Karpas-422 (cell line): ENCODE data around the gene TSPAN9. TPM values are rescaled to one million over a fixed set of nuclear protein-coding genes. Genes with fewer than 3 reads are reported as not detected.

Source experiments
- DNase-seq: peaks from one replicate; pipeline ENCODE4 v3.0.0-alpha.2; 2015
- H2AFZ ChIP-seq: fragments of 200-600 bp; sonication (generic); 2 replicates; pipeline ENCODE4 v1.6.1; 2014; ENCODE audit warnings: antibody characterized with exemption, low read length, mixed read lengths
- H3K27ac ChIP-seq: fragments of 200-600 bp; sonication (generic); 2 replicates; pipeline ENCODE4 v1.5.1; 2014; ENCODE audit warnings: mild to moderate bottlenecking, low read length, moderate library complexity
- H3K27me3 ChIP-seq: fragments of 200-600 bp; sonication (generic); 2 replicates; pipeline ENCODE4 v1.6.1; 2014; ENCODE audit warnings: low read length, mixed read lengths
- H3K36me3 ChIP-seq: fragments of 200-600 bp; sonication (generic); 2 replicates; pipeline ENCODE4 v1.6.1; 2014; ENCODE audit warnings: low read length, mixed read lengths; ENCODE audit not compliant: insufficient read depth
- H3K4me1 ChIP-seq: fragments of 200-600 bp; sonication (generic); 2 replicates; pipeline ENCODE4 v1.6.1; 2014; ENCODE audit warnings: mild to moderate bottlenecking, low read length, mixed read lengths
- H3K4me2 ChIP-seq: fragments of 200-600 bp; sonication (generic); 2 replicates; pipeline ENCODE4 v1.6.1; 2014; ENCODE audit warnings: low read length, low read depth, mild to moderate bottlenecking; ENCODE audit not compliant: poor library complexity, severe bottlenecking
- H3K4me3 ChIP-seq: fragments of 200-600 bp; sonication (generic); 2 replicates; pipeline ENCODE4 v1.5.1; 2014; ENCODE audit warnings: mild to moderate bottlenecking, antibody characterized with exemption, low read length, mixed read lengths
- H3K79me2 ChIP-seq: fragments of 200-600 bp; sonication (generic); 2 replicates; pipeline ENCODE4 v1.6.1; 2014; ENCODE audit warnings: mild to moderate bottlenecking, low read length, mixed read lengths
- H3K9ac ChIP-seq: fragments of 200-600 bp; sonication (generic); 2 replicates; pipeline ENCODE4 v1.6.0; 2014; ENCODE audit warnings: low read length
- H3K9me2 ChIP-seq: fragments of 200-600 bp; sonication (generic), shearing (Covaris generic); replicated peaks from 2 replicates; pipeline ENCODE4 v1.6.0; 2014; ENCODE audit warnings: mild to moderate bottlenecking, low read length, moderate library complexity; ENCODE audit not compliant: insufficient read depth
- H3K9me3 ChIP-seq: fragments of 300-700, 200-600 bp; sonication (generic); 2 replicates; pipeline ENCODE4 v1.6.1; 2014; ENCODE audit warnings: low read length, mixed read lengths
- H4K20me1 ChIP-seq: fragments of 200-600 bp; sonication (generic); 2 replicates; pipeline ENCODE4 v1.6.1; 2014; ENCODE audit warnings: mild to moderate bottlenecking, antibody characterized with exemption, low read length, low read depth; ENCODE audit not compliant: insufficient read depth
- total RNA-seq: library from RNA; depleted of rRNA; stranded (reverse); fragments of >200 nt; shearing (Covaris generic); gene quantifications from 2 replicates; pipeline ENCODE4 v1.2.3, GENCODE V29; 2014; ENCODE audit warnings: low replicate concordance

TSPAN9 gene
- total RNA-seq, 1 experiment from 2014 or later: 2.0 TPM

DNA sequence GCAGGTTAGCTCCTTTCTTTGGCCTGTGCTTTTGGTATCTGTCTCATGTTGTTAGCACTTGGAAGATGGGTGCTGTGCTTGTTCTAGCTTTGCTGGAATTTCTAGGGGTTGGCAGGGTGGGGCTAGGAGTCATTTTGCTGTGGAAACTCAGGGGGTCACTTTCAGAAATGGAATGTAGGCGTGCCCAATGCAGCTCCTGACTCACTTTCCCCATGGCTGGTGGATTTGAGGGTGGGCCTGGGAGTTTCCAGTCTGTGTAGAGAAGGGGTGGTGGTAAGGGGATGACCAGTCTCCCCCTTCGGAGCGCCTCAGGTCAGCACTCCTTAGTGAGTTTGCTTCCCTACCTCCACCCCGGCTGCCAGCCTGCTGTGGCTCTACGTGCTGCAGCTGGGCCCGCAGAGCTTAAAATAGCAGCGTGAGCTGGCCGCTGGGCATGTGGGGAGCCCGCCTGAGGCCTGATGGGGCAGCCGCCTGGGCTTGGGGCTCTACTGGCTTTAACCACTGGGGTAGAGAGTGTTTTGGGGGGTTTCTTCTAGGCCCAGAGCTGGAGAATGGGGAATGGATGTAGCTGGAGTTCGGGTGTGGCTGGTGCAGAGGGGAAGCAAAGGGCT, 108.2 kb downstream of the TSPAN9 start:
- Histone ChIP-seq H3K27ac (no peak overlapping the region), H3K9me3 (no peaks in the 10 kb centered on the region), H3K79me2 (no peaks in the 10 kb centered on the region), H4K20me1 (no peaks in the 10 kb centered on the region), H3K27me3 (no peaks in the 10 kb centered on the region), H3K9me2 (no peaks in the 10 kb centered on the region), H3K9ac (no peak overlapping the region), H3K4me3 (no peak overlapping the region), H3K4me2 (no peak overlapping the region), H3K36me3 (no peaks in the 10 kb centered on the region), H3K4me1 (peaks cover 7% of the 10 kb centered on the region), H2AFZ (no peak overlapping the region)
- DNase-seq: no peak

DNA sequence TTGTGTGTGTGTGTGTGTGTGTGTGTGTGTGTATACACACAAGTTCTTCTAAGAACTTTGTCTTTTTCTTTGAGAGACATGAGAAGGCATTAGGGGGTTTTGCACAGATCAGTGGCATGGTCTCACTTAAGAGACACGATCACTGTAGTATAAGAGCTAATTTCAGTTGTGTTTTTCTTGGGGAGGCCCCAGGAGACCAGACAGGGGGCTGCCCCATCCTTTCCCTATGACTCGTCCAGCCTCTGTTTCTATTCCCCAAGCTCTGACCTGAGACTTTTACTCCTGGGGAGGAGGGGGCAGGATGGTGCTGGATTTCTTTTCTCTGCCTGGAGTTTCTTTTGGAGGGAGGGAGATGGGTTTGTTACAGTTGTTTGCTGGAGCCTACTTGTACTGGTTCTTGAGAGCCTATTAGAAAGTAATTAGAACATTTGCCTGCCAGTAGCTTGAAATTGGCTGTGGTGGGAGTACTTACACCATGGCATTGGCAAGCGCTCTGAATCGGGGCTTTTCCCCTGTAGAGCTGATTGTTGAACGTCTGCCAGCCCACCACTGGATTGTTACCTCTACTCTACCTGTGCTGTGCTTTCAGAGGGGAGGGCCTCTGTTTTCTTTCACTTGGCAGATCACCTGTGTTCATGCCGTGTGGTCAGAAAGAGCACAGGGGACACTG, 109.5 kb downstream of the TSPAN9 start:
- Histone ChIP-seq H3K79me2 (no peaks in the 10 kb centered on the region), H3K36me3 (no peaks in the 10 kb centered on the region), H3K4me3 (no peak overlapping the region), H3K4me1 (peaks cover 7% of the 10 kb centered on the region), H3K4me2 (no peak overlapping the region), H3K9ac (no peak overlapping the region), H2AFZ (no peak overlapping the region), H3K9me3 (no peaks in the 10 kb centered on the region), H4K20me1 (no peaks in the 10 kb centered on the region), H3K27ac (no peak overlapping the region), H3K27me3 (no peaks in the 10 kb centered on the region), H3K9me2 (no peaks in the 10 kb centered on the region)
- DNase-seq: no peak

DNA sequence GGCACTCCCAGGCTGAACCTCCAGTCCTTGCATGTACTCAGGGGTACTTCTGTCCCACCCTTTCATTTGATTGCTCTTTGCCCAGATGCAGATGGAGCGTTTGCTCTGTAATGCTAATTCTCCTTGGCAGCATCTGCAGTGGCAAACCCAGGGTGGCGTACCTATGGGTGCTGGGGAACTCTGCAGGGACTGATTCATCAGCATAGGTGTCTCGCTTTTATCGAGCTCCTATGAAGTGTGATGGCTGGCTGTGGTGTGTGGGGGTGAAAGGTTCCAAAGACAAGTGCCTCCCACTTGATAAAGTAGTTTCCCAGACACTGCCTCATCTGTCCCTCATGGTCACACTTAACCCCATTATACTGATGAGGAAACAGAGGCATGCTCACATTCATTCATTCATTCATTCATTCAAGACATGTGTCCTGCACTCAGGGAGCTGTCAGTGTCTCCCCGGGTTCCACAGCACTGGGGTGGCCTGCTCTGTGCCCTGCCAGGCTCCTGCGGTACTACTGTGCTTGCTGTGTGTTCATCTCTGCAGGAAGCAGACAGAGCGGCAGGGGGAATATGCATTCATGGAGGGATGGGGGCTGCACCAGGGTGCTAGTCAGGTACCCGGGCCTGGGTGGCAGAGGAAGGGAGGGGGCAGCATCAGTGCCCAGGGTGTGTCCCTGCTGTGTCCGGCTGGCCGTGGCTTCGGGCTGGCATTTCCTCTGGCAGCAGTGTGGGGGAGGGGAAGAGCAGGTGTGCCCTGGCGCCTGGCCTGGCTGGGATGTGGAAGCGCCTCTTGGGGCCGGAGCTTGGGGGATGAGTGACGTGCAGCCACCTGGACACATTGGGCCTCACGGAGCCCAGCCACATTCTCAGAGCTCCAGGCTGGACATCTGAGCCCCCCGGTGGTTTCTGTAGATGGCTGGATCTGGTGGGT, 110.9 kb downstream of the TSPAN9 start:
- H3K79me2 ChIP-seq: no peaks in the 10 kb centered on the region
- no peaks in the 10 kb centered on the region for H3K9me3 ChIP-seq
- H3K36me3 ChIP-seq: no peaks in the 10 kb centered on the region
- H3K9me2 ChIP-seq: no peaks in the 10 kb centered on the region
- no peak overlapping the region for H3K27ac ChIP-seq
- H3K4me3 ChIP-seq: no peak overlapping the region
- no peaks in the 10 kb centered on the region for H3K27me3 ChIP-seq
- H4K20me1 ChIP-seq: no peaks in the 10 kb centered on the region
- no peak overlapping the region for H2AFZ ChIP-seq
- H3K4me2 ChIP-seq: no peak overlapping the region
- DNase-seq: no peak
- no peak overlapping the region for H3K9ac ChIP-seq
- peaks cover 7% of the 10 kb centered on the region for H3K4me1 ChIP-seq

DNA sequence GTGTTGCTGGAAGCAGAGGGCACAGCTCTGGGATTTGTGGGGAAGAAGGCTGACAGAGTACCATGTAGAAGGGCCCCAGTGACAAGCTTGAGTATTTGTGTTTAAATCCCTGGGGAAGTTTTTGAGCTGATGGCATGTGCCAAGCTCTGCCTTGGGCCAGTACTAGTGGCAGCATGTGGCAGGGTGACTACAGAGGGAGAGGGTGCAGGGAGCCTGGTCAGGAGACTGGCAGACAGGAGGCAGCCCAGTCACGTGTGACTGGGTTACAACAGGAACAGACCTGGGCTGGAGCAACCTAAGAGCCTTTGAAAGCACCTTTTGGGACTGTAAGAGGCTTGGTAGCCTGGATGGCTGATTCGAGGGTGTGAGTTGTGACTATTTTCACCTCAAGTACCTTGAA, 112.1 kb downstream of the TSPAN9 start:
- no peak for DNase-seq
- H3K9ac ChIP-seq: no peak overlapping the region
- H4K20me1 ChIP-seq: no peaks in the 10 kb centered on the region
- H3K27ac ChIP-seq: no peak overlapping the region
- no peaks in the 10 kb centered on the region for H3K9me3 ChIP-seq
- H3K9me2 ChIP-seq: no peaks in the 10 kb centered on the region
- H3K36me3 ChIP-seq: no peaks in the 10 kb centered on the region
- H3K4me3 ChIP-seq: no peak overlapping the region
- no peak overlapping the region for H2AFZ ChIP-seq
- no peaks in the 10 kb centered on the region for H3K79me2 ChIP-seq
- H3K27me3 ChIP-seq: no peaks in the 10 kb centered on the region
- H3K4me1 ChIP-seq: peaks cover 7% of the 10 kb centered on the region
- no peak overlapping the region for H3K4me2 ChIP-seq

DNA sequence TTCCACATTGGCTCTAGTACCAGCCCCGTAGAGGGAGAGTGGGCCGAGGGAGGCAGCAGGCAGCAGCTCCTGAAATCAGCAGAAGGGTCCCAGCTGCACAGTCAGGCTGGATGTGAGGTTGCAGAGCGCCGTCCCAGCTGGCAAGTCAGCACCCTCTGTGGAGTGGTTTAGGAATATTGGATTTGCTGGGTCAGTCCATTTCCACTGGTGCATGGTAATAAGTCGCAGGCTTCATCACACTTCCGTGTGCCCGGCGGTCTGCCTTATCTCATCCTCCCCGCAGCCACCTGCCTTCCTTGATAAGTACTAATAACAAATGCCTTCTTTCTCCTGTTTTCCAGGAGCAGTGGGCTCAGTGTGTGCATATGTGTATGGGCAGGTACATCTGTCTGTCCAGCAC, 112.9 kb downstream of the TSPAN9 start:
- H3K27me3 ChIP-seq: no peaks in the 10 kb centered on the region
- no peaks in the 10 kb centered on the region for H3K79me2 ChIP-seq
- H3K4me2 ChIP-seq: no peak overlapping the region

DNA sequence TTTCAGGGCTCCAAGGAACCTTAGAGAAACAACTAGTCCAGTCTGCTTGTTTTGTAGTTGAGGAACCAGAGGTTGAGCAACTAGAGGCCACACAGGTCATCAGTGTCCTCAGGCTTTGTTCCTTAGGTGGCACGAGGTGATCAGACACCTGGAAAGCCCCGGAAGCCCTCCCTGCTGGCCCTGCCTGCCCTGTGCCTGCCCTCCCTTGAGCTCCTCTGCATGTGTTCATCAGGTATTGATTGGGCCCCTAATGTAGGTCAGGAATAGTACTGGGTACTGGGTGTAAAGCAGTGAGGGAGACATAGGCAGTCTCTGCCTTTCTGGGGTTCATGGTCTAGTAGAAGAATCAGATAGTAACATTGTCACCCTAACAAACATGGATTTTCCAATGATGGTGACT, 114.3 kb downstream of the TSPAN9 start:
- H3K79me2 ChIP-seq: no peaks in the 10 kb centered on the region
- H3K4me2 ChIP-seq: no peak overlapping the region
- no peaks in the 10 kb centered on the region for H3K27me3 ChIP-seq
- H3K4me1 ChIP-seq: peaks cover 7% of the 10 kb centered on the region
- H4K20me1 ChIP-seq: no peaks in the 10 kb centered on the region
- no peak for DNase-seq
- H3K4me3 ChIP-seq: no peak overlapping the region
- H3K9me3 ChIP-seq: no peaks in the 10 kb centered on the region
- no peak overlapping the region for H3K9ac ChIP-seq
- no peak overlapping the region for H2AFZ ChIP-seq
- no peaks in the 10 kb centered on the region for H3K9me2 ChIP-seq
- H3K27ac ChIP-seq: no peak overlapping the region
- H3K36me3 ChIP-seq: no peaks in the 10 kb centered on the region

More for the DNA sequence above, 112.9 kb downstream of the TSPAN9 start:
- Histone ChIP-seq H3K27ac (no peak overlapping the region), H3K36me3 (no peaks in the 10 kb centered on the region), H3K9me3 (no peaks in the 10 kb centered on the region), H3K9me2 (no peaks in the 10 kb centered on the region), H3K4me1 (peaks cover 7% of the 10 kb centered on the region), H2AFZ (no peak overlapping the region), H4K20me1 (no peaks in the 10 kb centered on the region), H3K9ac (no peak overlapping the region), H3K4me3 (no peak overlapping the region)
- no peak for DNase-seq

DNA sequence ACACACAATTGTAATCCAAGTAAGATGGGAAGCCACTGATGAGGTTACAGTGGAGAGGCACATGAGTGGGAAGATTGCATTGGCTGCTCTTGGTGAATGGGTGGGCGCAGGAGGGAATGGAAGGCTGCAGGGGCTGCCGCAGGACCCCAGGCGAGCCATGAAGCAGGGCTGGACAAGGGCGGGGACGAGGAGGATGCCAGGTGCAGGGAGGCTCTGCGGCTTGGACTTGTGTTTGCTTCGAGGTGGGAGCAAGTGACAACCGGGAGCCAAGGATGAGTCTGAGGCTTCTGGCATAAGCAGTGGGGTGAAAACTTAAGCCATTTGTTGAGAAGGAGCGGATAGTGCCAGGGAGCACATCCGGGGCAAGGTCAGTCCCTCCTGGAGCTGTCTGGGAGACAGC, 115.0 kb downstream of the TSPAN9 start:
- no peak overlapping the region for H3K9ac ChIP-seq
- H3K27me3 ChIP-seq: no peaks in the 10 kb centered on the region
- no peaks in the 10 kb centered on the region for H3K9me2 ChIP-seq
- H3K36me3 ChIP-seq: no peaks in the 10 kb centered on the region
- H3K4me1 ChIP-seq: peaks cover 7% of the 10 kb centered on the region
- no peak overlapping the region for H3K4me2 ChIP-seq
- H3K27ac ChIP-seq: no peak overlapping the region
- H2AFZ ChIP-seq: no peak overlapping the region
- no peaks in the 10 kb centered on the region for H3K79me2 ChIP-seq
- DNase-seq: no peak
- H3K4me3 ChIP-seq: no peak overlapping the region
- no peaks in the 10 kb centered on the region for H4K20me1 ChIP-seq
- H3K9me3 ChIP-seq: no peaks in the 10 kb centered on the region

DNA sequence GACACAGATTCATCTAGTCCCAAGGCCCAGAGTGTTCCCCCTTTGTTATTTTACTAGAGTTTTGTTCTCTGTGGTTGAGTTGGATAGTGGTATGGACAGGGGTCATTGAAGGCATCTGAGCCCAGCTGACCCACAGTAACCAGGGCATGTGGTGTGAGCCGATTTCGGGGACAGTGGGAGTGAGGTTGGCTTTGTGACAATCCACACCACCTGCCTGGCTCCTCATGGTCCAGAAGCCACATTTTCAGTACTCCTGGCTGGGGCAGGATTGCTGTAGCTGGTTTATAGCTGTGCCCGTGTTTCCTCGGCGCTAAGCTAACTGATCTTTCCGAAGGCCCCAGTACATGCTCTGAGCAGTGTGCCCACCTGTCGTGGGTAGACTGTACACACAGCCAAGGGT, 116.0 kb downstream of the TSPAN9 start:
- H3K9me3 ChIP-seq: no peaks in the 10 kb centered on the region
- no peaks in the 10 kb centered on the region for H3K36me3 ChIP-seq
- H3K4me2 ChIP-seq: no peak overlapping the region
- H3K9me2 ChIP-seq: no peaks in the 10 kb centered on the region
- H4K20me1 ChIP-seq: no peaks in the 10 kb centered on the region
- no peak for DNase-seq
- H3K4me3 ChIP-seq: no peak overlapping the region
- H3K27ac ChIP-seq: no peak overlapping the region
- H3K27me3 ChIP-seq: no peaks in the 10 kb centered on the region
- no peaks in the 10 kb centered on the region for H3K79me2 ChIP-seq
- no peak overlapping the region for H3K9ac ChIP-seq
- no peak overlapping the region for H2AFZ ChIP-seq
- peaks cover 7% of the 10 kb centered on the region for H3K4me1 ChIP-seq
